IMR-90 (cell line): ENCODE results near the gene ALPP. TPM values are rescaled to one million over a fixed set of nuclear protein-coding genes. Genes with fewer than 3 reads are reported as not detected.
"Not testable (repeated sequence)": the region's sequence is repeated elsewhere in the genome, so short reads cannot be mapped to it uniquely, and the experiment has no call there.

Experiments used
- ATAC-seq: fragments of 200-7000 bp; cut with Tn5 transposase; 2 replicates; pipeline ENCODE4 v1.9.1; 2020; ENCODE audit warnings: low read depth, mild to moderate bottlenecking, moderate library complexity
- BruUV-seq: library from RNA; stranded (reverse); fragments of 400-500 nt; replicated peaks from 2 replicates; lab custom pipeline; 2021; lab: Mats Ljungman, UMichigan
- CTCF ChIA-PET: fragments of 300-600 bp; formaldehyde crosslinking; extraction: SDS; loops from one replicate; lab custom pipeline; 2021; ENCODE audit warnings: antibody characterized with exemption; lab: Yijun Ruan, JAX
- POLR2A ChIA-PET: fragments of 300-600 bp; sonication (Branson Sonifier 250); formaldehyde crosslinking; loops from one replicate; lab custom pipeline; 2022; ENCODE audit warnings: antibody characterized with exemption; ENCODE audit not compliant: unreplicated experiment; lab: Charles Lee
- DNase-seq: peaks from one replicate; pipeline ENCODE4 v3.0.0; 2013
- H2AFZ ChIP-seq: replicated peaks from 2 replicates; pipeline ENCODE3; 2013; ENCODE audit warnings: low read length, mild to moderate bottlenecking; ENCODE audit not compliant: poor library complexity
- H2AK5ac ChIP-seq: 2 replicates; pipeline ENCODE4 v1.6.1; 2013; ENCODE audit warnings: low read depth, low read length, inconsistent platforms
- H2AK9ac ChIP-seq: replicated peaks from 2 replicates; pipeline ENCODE3; 2013; ENCODE audit warnings: mild to moderate bottlenecking, low read depth, low read length, moderate library complexity; ENCODE audit not compliant: poor library complexity
- H2BK120ac ChIP-seq: 2 replicates; pipeline ENCODE4 v1.6.1; 2013; ENCODE audit warnings: low read depth, low read length, inconsistent platforms
- H2BK15ac ChIP-seq: 3 replicates; pipeline ENCODE4 v1.6.1; 2013; ENCODE audit warnings: low read depth, low read length, inconsistent platforms
- H2BK20ac ChIP-seq: 2 replicates; pipeline ENCODE4 v1.6.1; 2013; ENCODE audit warnings: low read depth, mild to moderate bottlenecking, inconsistent platforms, low read length, moderate library complexity
- H2BK5ac ChIP-seq: 2 replicates; pipeline ENCODE4 v1.6.1; 2013; ENCODE audit warnings: mild to moderate bottlenecking, low read depth, low read length, inconsistent platforms; ENCODE audit not compliant: poor library complexity, severe bottlenecking
- H3K14ac ChIP-seq: replicated peaks from 2 replicates; pipeline ENCODE4 v1.6.1; 2013; ENCODE audit warnings: low read depth, low read length, inconsistent platforms
- H3K18ac ChIP-seq: 2 replicates; pipeline ENCODE4 v1.6.1; 2013; ENCODE audit warnings: low read depth, low read length, control low read depth
- H3K23ac ChIP-seq: 2 replicates; pipeline ENCODE4 v1.6.1; 2013; ENCODE audit warnings: low read depth, low read length, inconsistent platforms
- H3K27ac ChIP-seq: 2 replicates; pipeline ENCODE4 v1.5.1; 2013; ENCODE audit warnings: mild to moderate bottlenecking, control low read depth, low read length; ENCODE audit not compliant: insufficient read depth
- H3K27me3 ChIP-seq: 2 replicates; pipeline ENCODE4 v1.6.1; 2013; ENCODE audit warnings: low read length; ENCODE audit not compliant: control insufficient read depth, insufficient read depth
- H3K36me3 ChIP-seq: 2 replicates; pipeline ENCODE4 v1.6.1; 2013; ENCODE audit warnings: low read length, mixed read lengths; ENCODE audit not compliant: control insufficient read depth, insufficient read depth
- H3K4ac ChIP-seq: 2 replicates; pipeline ENCODE4 v1.6.1; 2013; ENCODE audit warnings: low read depth, low read length, inconsistent platforms
- H3K4me1 ChIP-seq: 2 replicates; pipeline ENCODE4 v1.6.1; 2013; ENCODE audit warnings: low read length, mixed read lengths; ENCODE audit not compliant: control insufficient read depth, insufficient read depth
- H3K4me2 ChIP-seq: 2 replicates; pipeline ENCODE4 v1.6.1; 2013; ENCODE audit warnings: low read depth, mild to moderate bottlenecking, control low read depth, low read length, moderate library complexity
- H3K4me3 ChIP-seq: 2 replicates; pipeline ENCODE4 v1.5.1; 2013; ENCODE audit warnings: low read depth, mild to moderate bottlenecking, control low read depth, low read length, moderate library complexity; ENCODE audit not compliant: insufficient read depth
- H3K56ac ChIP-seq: 2 replicates; pipeline ENCODE4 v1.6.1; 2013; ENCODE audit warnings: low read length, inconsistent platforms; ENCODE audit not compliant: insufficient read depth; ENCODE audit errors: extremely low read depth
- H3K79me1 ChIP-seq, 2 experiments: 2 replicates each; pipeline ENCODE4 v1.6.1; 2013; ENCODE audit warnings: low read length in 2 of 2, inconsistent platforms in 1 of 2, low read depth in 1 of 2
- H3K9ac ChIP-seq: 2 replicates; pipeline ENCODE4 v1.6.1; 2013; ENCODE audit warnings: low read depth, low read length, control low read depth
- H3K9me1 ChIP-seq: 2 replicates; pipeline ENCODE4 v1.6.1; 2013; ENCODE audit warnings: low read length, inconsistent platforms; ENCODE audit not compliant: insufficient read depth
- H3K9me3 ChIP-seq: 2 replicates; pipeline ENCODE4 v1.6.1; 2013; ENCODE audit warnings: low read length; ENCODE audit not compliant: control insufficient read depth, insufficient read depth
- H4K20me1 ChIP-seq: 2 replicates; pipeline ENCODE4 v1.6.1; 2013; ENCODE audit warnings: low read length, inconsistent platforms; ENCODE audit not compliant: insufficient read depth
- H4K5ac ChIP-seq: 2 replicates; pipeline ENCODE4 v1.6.1; 2013; ENCODE audit warnings: mild to moderate bottlenecking, low read depth, low read length, control low read depth
- H4K8ac ChIP-seq, 2 experiments: 2 replicates each; pipeline ENCODE4 v1.6.1; 2013; ENCODE audit warnings: low read depth in 2 of 2, low read length in 2 of 2, control low read depth in 1 of 2, inconsistent platforms in 1 of 2
- H4K91ac ChIP-seq: 2 replicates; pipeline ENCODE4 v1.6.1; 2013; ENCODE audit warnings: low read depth, low read length, inconsistent platforms; ENCODE audit not compliant: insufficient read depth
- SMC3 ChIP-seq: fragments of 150-350 bp; IDR thresholded peaks from 2 replicates; pipeline ENCODE4 v1.6.1; 2016; ENCODE audit warnings: low read depth, mild to moderate bottlenecking, antibody characterized with exemption, low read length, moderate library complexity
- WGBS, 2 experiments: methylation state at CpG; one replicate each; pipeline versions ENCODE4 v1.1.5 to v1.1.7; 2013; ENCODE audit warnings: missing lambda C conversion rate in 2 of 2; ENCODE audit not compliant: insufficient read length in 1 of 2; ENCODE audit errors: extremely low coverage in 2 of 2; 5-methylcytosine and 5-hydroxymethylcytosine counted together
- dilution Hi-C: fragments of 300-500 bp; cut with HindIII; formaldehyde crosslinking; loops from one replicate; pipeline ENCODE4 v1.14.3; 2018; ENCODE audit warnings: low sequenced_read_pairs; ENCODE audit not compliant: unreplicated experiment
- in situ Hi-C: fragments of 300-500 bp; cut with MboI; formaldehyde crosslinking; loops from 3 replicates; pipeline ENCODE4 v1.14.3; 2019; ENCODE audit warnings: low sequenced_read_pairs, inconsistent platforms, mixed read lengths
- intact Hi-C: fragments of 100-400 bp; cut with micrococcal nuclease; formaldehyde crosslinking; loops from 2 replicates; pipeline ENCODE4 v1.10.0; 2022
- polyA plus RNA-seq, 3 experiments: library from polyadenylated mRNA; depleted of rRNA; stranded (reverse); fragments of >200 nt; gene quantifications; 2 replicates each; pipeline ENCODE4 v1.2.3, GENCODE V29; 2012; ENCODE audit warnings: low replicate concordance in 1 of 3
- total RNA-seq: library from RNA; depleted of rRNA; stranded (reverse); fragments of >200 nt; gene quantifications from 2 replicates; pipeline ENCODE4 v1.2.3, GENCODE V29; 2012

Gene ALPP
- total and polyA plus RNA-seq, 2 of the 4 experiments (the other 2 are of a cell fraction), result not detected

- TF ChIP-seq SMC3, result no peak
These were observed 48.2 kb upstream of the ALPP start (continued) for GRCh38 chr2:232330068-232330999.

DNA sequence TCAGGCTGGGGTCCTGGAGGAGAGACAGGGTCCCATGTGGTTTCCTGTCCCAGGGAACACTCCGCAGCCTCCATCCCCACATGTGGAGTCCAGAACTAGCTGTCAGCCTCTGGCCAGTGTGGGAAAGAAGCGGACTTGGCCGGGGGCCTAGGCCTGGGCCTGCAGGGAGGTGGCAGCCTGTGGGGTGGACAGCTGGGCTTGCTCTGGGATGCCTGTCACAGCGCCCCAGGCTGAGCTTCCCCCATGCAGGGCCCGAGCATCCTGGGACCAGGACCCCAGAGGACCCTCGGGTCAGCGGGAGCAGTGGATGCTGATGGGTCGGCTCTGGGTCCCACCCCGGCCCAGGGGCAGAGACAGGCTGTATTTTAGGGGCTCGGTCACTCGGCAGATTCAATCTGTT lies 47.5 kb upstream of the ALPP start:
- DNase-seq, H2AK9ac ChIP-seq, dilution Hi-C loops, H3K4me1 ChIP-seq, H3K27ac ChIP-seq, H3K79me1 ChIP-seq, POLR2A ChIA-PET, H2AK5ac ChIP-seq, H2BK120ac ChIP-seq, H3K27me3 ChIP-seq, H2BK15ac ChIP-seq, H4K91ac ChIP-seq, H3K9me3 ChIP-seq, H3K18ac ChIP-seq, H3K56ac ChIP-seq, CTCF ChIA-PET, H3K9me1 ChIP-seq, intact Hi-C loops, ATAC-seq, H2BK5ac ChIP-seq, H3K9ac ChIP-seq, H4K5ac ChIP-seq, H2AFZ ChIP-seq, H4K8ac ChIP-seq, H3K4me2 ChIP-seq, H3K36me3 ChIP-seq, BruUV-seq, H2BK20ac ChIP-seq, H3K4ac ChIP-seq, in situ Hi-C loops, H3K23ac ChIP-seq, H4K20me1 ChIP-seq, H3K14ac ChIP-seq, H3K4me3 ChIP-seq: not testable (repeated sequence)
- WGBS, 2 experiments, result 65% methylated on average over 6 of the region's 11 CpGs; no CpG with 5 or more reads in 1 of the 2 experiments

DNA sequence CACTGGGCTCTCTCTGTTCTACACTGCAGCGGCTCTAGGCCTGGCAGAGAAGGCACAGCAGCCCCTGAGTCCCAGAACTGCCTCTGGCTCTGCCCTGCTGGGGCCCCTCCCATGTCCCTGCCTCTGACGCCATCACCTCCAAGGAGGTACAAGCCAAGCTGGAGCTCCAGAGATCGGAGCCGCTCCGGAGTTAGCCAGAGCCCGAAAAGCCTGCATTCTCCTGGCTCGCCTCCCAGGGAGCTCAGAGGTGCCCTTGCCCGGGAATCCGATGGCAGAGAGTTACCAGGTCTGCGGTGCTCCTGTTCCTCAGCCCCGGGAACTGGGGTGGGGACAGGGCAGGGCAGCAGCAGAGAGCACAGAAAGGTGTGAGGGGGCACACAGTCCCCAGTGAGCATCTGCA lies 46.9 kb upstream of the ALPP start:
- H4K91ac ChIP-seq, CTCF ChIA-PET, in situ Hi-C loops, H4K20me1 ChIP-seq, H3K4me2 ChIP-seq, H3K56ac ChIP-seq, ATAC-seq, intact Hi-C loops, H2AK5ac ChIP-seq, H2BK20ac ChIP-seq, H3K18ac ChIP-seq, H3K4ac ChIP-seq, H3K9me1 ChIP-seq, dilution Hi-C loops, H3K9ac ChIP-seq, H2AK9ac ChIP-seq, H3K27me3 ChIP-seq, H3K4me3 ChIP-seq, H4K5ac ChIP-seq, BruUV-seq, H2AFZ ChIP-seq, H2BK120ac ChIP-seq, H2BK15ac ChIP-seq, H2BK5ac ChIP-seq, H3K27ac ChIP-seq, POLR2A ChIA-PET, H4K8ac ChIP-seq, H3K4me1 ChIP-seq, H3K79me1 ChIP-seq, H3K9me3 ChIP-seq, H3K36me3 ChIP-seq, DNase-seq, H3K14ac ChIP-seq, H3K23ac ChIP-seq: not testable (repeated sequence)
- 90% methylated on average over 2 of the region's 11 CpGs; no CpG with 5 or more reads in 1 of the 2 experiments for WGBS, 2 experiments
